Endodermal cell (in vitro differentiated cells): ENCODE data around the gene CNIH2. TPM values are rescaled to one million over a fixed set of nuclear protein-coding genes. Genes with fewer than 3 reads are reported as not detected.
A peak's percentile ranks its signal among the peaks of the same experiment; 100 is the strongest.
"Not testable (repeated sequence)": the region's sequence is repeated elsewhere in the genome, so short reads cannot be mapped to it uniquely, and the experiment has no call there.

Source experiments
- DNase-seq: peaks from one replicate; pipeline ENCODE4 v3.0.0-alpha.2; 2017
- H3K27ac ChIP-seq: 2 replicates; pipeline ENCODE4 v1.5.1; 2013; ENCODE audit warnings: mild to moderate bottlenecking, low read depth, low read length, moderate library complexity
- H3K27me3 ChIP-seq: 2 replicates; pipeline ENCODE4 v1.6.1; 2013; ENCODE audit warnings: mild to moderate bottlenecking, low read length, moderate library complexity; ENCODE audit not compliant: insufficient read depth, control insufficient read depth, poor library complexity, severe bottlenecking
- H3K36me3 ChIP-seq: 2 replicates; pipeline ENCODE4 v1.7.0; 2013; ENCODE audit warnings: mild to moderate bottlenecking, low read length, moderate library complexity; ENCODE audit not compliant: control insufficient read depth, insufficient read depth
- H3K4me1 ChIP-seq: one replicate; pipeline ENCODE4 v1.7.0; 2013; ENCODE audit warnings: low read length; ENCODE audit not compliant: control insufficient read depth, insufficient read depth
- H3K4me3 ChIP-seq: 2 replicates; pipeline ENCODE4 v1.5.1; 2013; ENCODE audit warnings: mild to moderate bottlenecking, low read length, moderate library complexity
- H3K9ac ChIP-seq: 2 replicates; pipeline ENCODE4 v1.6.1; 2013; ENCODE audit warnings: mild to moderate bottlenecking, low read length, moderate library complexity; ENCODE audit not compliant: poor library complexity, severe bottlenecking; ENCODE audit errors: extremely low read depth
- H3K9me3 ChIP-seq: 2 replicates; pipeline ENCODE4 v1.6.1; 2013; ENCODE audit warnings: mild to moderate bottlenecking, low read length, moderate library complexity; ENCODE audit not compliant: control insufficient read depth
- H3K27ac Mint-ChIP-seq: 2 replicates; pipeline ENCODE4 v1.8.0; 2020; ENCODE audit warnings: mixed read lengths
- H3K27me3 Mint-ChIP-seq: 2 replicates; pipeline ENCODE4 v1.8.0; 2021; ENCODE audit warnings: mild to moderate bottlenecking, mixed read lengths; ENCODE audit not compliant: insufficient read depth
- H3K36me3 Mint-ChIP-seq: 2 replicates; pipeline ENCODE4 v1.8.0; 2020; ENCODE audit warnings: low read depth, mixed read lengths
- H3K4me1 Mint-ChIP-seq: 2 replicates; pipeline ENCODE4 v1.8.0; 2020; ENCODE audit warnings: mixed read lengths
- H3K4me3 Mint-ChIP-seq: 2 replicates; pipeline ENCODE4 v1.8.0; 2020; ENCODE audit warnings: mild to moderate bottlenecking, moderate library complexity, mixed read lengths
- H3K9me3 Mint-ChIP-seq: 2 replicates; pipeline ENCODE4 v1.8.0; 2020; ENCODE audit warnings: mild to moderate bottlenecking, mixed read lengths
- CTCF ChIP-seq: fragments of 200-600 bp; sonication (generic); conservative IDR thresholded peaks from 2 replicates; pipeline ENCODE4 v1.5.0; 2021; ENCODE audit warnings: antibody characterized with exemption, mild to moderate bottlenecking
- WGBS, 2 experiments: methylation state at CpG; one replicate each; pipeline versions ENCODE4 v1.1.5 to v1.1.7; 2013; ENCODE audit warnings: missing lambda C conversion rate in 2 of 2, mixed read lengths in 1 of 2; ENCODE audit not compliant: insufficient coverage in 1 of 2, insufficient read length in 1 of 2; 5-methylcytosine and 5-hydroxymethylcytosine counted together
- total RNA-seq, 2 donors: library from RNA; stranded (reverse); fragmentation: NEBNext Ultra II Directional in 1 of 2; extraction: Animal tissue kit (Norgen Biotek cat#: 25700) in 1 of 2; gene quantifications; 2 replicates in 1 of 2; 3 replicates in 1 of 2; pipeline ENCODE4 v1.2.1, GENCODE V29; 2021

Gene CNIH2
- total RNA-seq, 2 donors from 2014 or later: 3.5 to 3.8 TPM

- no peak for TF ChIP-seq CTCF
- no peaks in the 10 kb centered on the region for H3K27me3 ChIP-seq
- peak; percentile 39 for DNase-seq
- peaks cover 3% of the 10 kb centered on the region for H3K4me1 ChIP-seq
- no peak overlapping the region for H3K27ac Mint-ChIP-seq
- no peaks in the 10 kb centered on the region for H3K9me3 Mint-ChIP-seq
- H3K4me3 ChIP-seq: no peak overlapping the region
- no peak overlapping the region for H3K27ac ChIP-seq
- no peaks in the 10 kb centered on the region for H3K36me3 Mint-ChIP-seq
- H3K27me3 Mint-ChIP-seq: peaks cover 28% of the 10 kb centered on the region
- peaks cover 5% of the 10 kb centered on the region for H3K4me1 Mint-ChIP-seq
- no peaks in the 10 kb centered on the region for H3K36me3 ChIP-seq
- H3K4me3 Mint-ChIP-seq: no peak overlapping the region
- H3K9ac ChIP-seq: no peak overlapping the region
- WGBS, 2 experiments: 92 to 94% methylated on average over 7 to 8 of the region's 8 CpGs
- no peaks in the 10 kb centered on the region for H3K9me3 ChIP-seq
These were observed 32.3 kb downstream of the CNIH2 start for GRCh38 chr11:66310324-66310723.

GRCh38 chr11:66310803-66311440 is 32.9 kb downstream of the CNIH2 start:
- not testable (repeated sequence) for H3K27ac ChIP-seq

GRCh38 chr11:66311470-66311964 is 33.5 kb downstream of the CNIH2 start:
- 25 to 31% methylated on average over 9 to 26 of the region's 26 CpGs for WGBS, 2 experiments
- Histone ChIP-seq H3K9ac (peak overlapping the region; percentile 64), H3K4me3 (peak overlapping the region; percentile 90), H3K27ac (peak overlapping the region; percentile 81), H3K36me3 (no peaks in the 10 kb centered on the region), H3K27me3 (no peaks in the 10 kb centered on the region), H3K4me1 (peaks cover 3% of the 10 kb centered on the region), H3K9me3 (no peaks in the 10 kb centered on the region)
- DNase-seq: no peak
- TF ChIP-seq CTCF: peak; percentile 92
- H3K9me3 Mint-ChIP-seq: no peaks in the 10 kb centered on the region
- H3K36me3 Mint-ChIP-seq: no peaks in the 10 kb centered on the region
- H3K4me1 Mint-ChIP-seq: peaks cover 5% of the 10 kb centered on the region
- H3K27me3 Mint-ChIP-seq: peaks cover 33% of the 10 kb centered on the region
- H3K27ac Mint-ChIP-seq: peak overlapping the region; percentile 95
- H3K4me3 Mint-ChIP-seq: peak overlapping the region; percentile 72

More at GRCh38 chr11:66310803-66311440, 32.9 kb downstream of the CNIH2 start:
- peaks cover 33% of the 10 kb centered on the region for H3K27me3 Mint-ChIP-seq
- not testable (repeated sequence) for H3K9me3 Mint-ChIP-seq, H3K36me3 Mint-ChIP-seq, H3K4me1 ChIP-seq, H3K4me1 Mint-ChIP-seq, H3K4me3 Mint-ChIP-seq, H3K27me3 ChIP-seq, H3K36me3 ChIP-seq, H3K4me3 ChIP-seq, H3K9ac ChIP-seq, H3K27ac Mint-ChIP-seq, H3K9me3 ChIP-seq
- peak; percentile 38 for DNase-seq
- WGBS, 2 experiments: 89 to 94% methylated on average over 17 to 18 of the region's 18 CpGs
